ENCODE measurements around the gene TCF7L1.

TCF7L1 gene

DNA sequence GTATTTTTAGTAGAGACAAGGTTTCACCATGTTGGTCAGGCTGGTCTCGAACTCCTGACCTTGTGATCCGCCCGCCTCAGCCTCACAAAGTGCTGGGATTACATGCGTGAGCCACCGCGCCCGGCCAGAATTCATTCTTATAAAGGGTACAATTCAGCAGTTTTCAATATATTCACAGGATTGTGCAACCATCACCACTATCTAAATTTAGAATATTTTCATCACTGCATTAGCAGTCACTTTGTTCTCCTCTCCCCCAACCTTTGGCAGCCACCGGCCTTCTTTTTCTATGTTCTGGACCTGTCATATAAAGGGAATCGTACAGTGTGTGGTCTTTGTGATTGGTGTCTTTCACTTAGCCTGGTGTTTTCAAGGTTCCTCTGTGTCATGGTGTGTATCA, 40.7 kb downstream of the TCF7L1 start:
- Histone ChIP-seq H3K9me2 (replicated peaks; ENCODE audit: insufficient read depth, low read length) (no peaks in the 10 kb centered on the region), H3K4me1 (ENCODE audit: low read length) (no peaks in the 10 kb centered on the region), H3K27me3 (replicated peaks; ENCODE audit: insufficient read depth, low read length) (no peaks in the 10 kb centered on the region), H3K4me2 (ENCODE audit: low read depth, low read length) (no peak overlapping the region), H4K20me1 (ENCODE audit: insufficient read depth, low read length) (no peaks in the 10 kb centered on the region), H3K36me3 (replicated peaks; ENCODE audit: insufficient read depth, low read length) (no peaks in the 10 kb centered on the region), H3K79me2 (ENCODE audit: low read length) (no peaks in the 10 kb centered on the region), H3K9me3 (replicated peaks; ENCODE audit: insufficient read depth, low read length) (no peaks in the 10 kb centered on the region), H3K4me3 (ENCODE audit: low read length) (no peak overlapping the region), H3F3A (ENCODE audit: insufficient read depth, low read length) (no peaks in the 10 kb centered on the region), H3K27ac (ENCODE audit: low read length) (no peak overlapping the region), H2AFZ (ENCODE audit: low read length) (no peak overlapping the region), H3K9ac (ENCODE audit: low read length) (no peak overlapping the region)
- no peak for DNase-seq
- TF ChIP-seq EZH2 (optimal IDR thresholded peaks at IDR 0.05; ENCODE audit: low read depth, low read length) (no peak), EZH2phosphoT487 (IDR thresholded peaks at IDR 0.05; ENCODE audit: low read length) (no peak)
- TF ChIP-seq, protein P1, sequence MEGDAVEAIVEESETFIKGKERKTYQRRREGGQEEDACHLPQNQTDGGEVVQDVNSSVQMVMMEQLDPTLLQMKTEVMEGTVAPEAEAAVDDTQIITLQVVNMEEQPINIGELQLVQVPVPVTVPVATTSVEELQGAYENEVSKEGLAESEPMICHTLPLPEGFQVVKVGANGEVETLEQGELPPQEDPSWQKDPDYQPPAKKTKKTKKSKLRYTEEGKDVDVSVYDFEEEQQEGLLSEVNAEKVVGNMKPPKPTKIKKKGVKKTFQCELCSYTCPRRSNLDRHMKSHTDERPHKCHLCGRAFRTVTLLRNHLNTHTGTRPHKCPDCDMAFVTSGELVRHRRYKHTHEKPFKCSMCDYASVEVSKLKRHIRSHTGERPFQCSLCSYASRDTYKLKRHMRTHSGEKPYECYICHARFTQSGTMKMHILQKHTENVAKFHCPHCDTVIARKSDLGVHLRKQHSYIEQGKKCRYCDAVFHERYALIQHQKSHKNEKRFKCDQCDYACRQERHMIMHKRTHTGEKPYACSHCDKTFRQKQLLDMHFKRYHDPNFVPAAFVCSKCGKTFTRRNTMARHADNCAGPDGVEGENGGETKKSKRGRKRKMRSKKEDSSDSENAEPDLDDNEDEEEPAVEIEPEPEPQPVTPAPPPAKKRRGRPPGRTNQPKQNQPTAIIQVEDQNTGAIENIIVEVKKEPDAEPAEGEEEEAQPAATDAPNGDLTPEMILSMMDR (IDR thresholded peaks at IDR 0.05; ENCODE audit: low read length) = no peak

DNA sequence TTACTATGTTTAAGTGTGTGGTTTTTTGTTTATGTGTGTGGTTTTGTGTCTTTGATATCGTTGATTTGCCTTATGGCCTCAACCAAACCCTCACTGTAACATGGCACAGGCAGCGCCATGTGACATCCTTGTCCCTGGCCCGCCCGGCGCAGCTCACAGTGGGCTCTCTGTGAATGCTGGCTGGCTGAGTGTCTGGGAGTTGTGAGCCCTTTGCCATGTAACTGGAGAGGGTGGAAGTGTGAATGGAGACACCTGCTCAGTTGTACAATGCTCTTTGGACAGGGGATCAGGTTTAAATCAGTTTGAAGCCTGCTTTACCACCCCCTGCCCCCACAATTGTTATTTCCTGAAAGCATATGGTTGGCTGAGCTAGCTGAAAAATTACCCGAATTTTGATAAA, 41.8 kb downstream of the TCF7L1 start:
- Histone ChIP-seq H3K9me2 (replicated peaks; ENCODE audit: insufficient read depth, low read length) (no peaks in the 10 kb centered on the region), H3K36me3 (replicated peaks; ENCODE audit: insufficient read depth, low read length) (no peaks in the 10 kb centered on the region), H3K27me3 (replicated peaks; ENCODE audit: insufficient read depth, low read length) (no peaks in the 10 kb centered on the region), H3K4me1 (ENCODE audit: low read length) (no peaks in the 10 kb centered on the region), H3K9ac (ENCODE audit: low read length) (no peak overlapping the region), H3F3A (ENCODE audit: insufficient read depth, low read length) (no peaks in the 10 kb centered on the region), H3K4me2 (ENCODE audit: low read depth, low read length) (no peak overlapping the region), H3K79me2 (ENCODE audit: low read length) (no peaks in the 10 kb centered on the region), H2AFZ (ENCODE audit: low read length) (no peak overlapping the region), H3K27ac (ENCODE audit: low read length) (no peak overlapping the region), H4K20me1 (ENCODE audit: insufficient read depth, low read length) (no peaks in the 10 kb centered on the region), H3K4me3 (ENCODE audit: low read length) (no peak overlapping the region), H3K9me3 (replicated peaks; ENCODE audit: insufficient read depth, low read length) (no peaks in the 10 kb centered on the region)
- TF ChIP-seq, protein P1 (IDR thresholded peaks at IDR 0.05; ENCODE audit: low read length) = no peak
- TF ChIP-seq EZH2 (optimal IDR thresholded peaks at IDR 0.05; ENCODE audit: low read depth, low read length) = no peak
- TF ChIP-seq EZH2phosphoT487 (IDR thresholded peaks at IDR 0.05; ENCODE audit: low read length) = no peak
- DNase-seq = no peak

DNA sequence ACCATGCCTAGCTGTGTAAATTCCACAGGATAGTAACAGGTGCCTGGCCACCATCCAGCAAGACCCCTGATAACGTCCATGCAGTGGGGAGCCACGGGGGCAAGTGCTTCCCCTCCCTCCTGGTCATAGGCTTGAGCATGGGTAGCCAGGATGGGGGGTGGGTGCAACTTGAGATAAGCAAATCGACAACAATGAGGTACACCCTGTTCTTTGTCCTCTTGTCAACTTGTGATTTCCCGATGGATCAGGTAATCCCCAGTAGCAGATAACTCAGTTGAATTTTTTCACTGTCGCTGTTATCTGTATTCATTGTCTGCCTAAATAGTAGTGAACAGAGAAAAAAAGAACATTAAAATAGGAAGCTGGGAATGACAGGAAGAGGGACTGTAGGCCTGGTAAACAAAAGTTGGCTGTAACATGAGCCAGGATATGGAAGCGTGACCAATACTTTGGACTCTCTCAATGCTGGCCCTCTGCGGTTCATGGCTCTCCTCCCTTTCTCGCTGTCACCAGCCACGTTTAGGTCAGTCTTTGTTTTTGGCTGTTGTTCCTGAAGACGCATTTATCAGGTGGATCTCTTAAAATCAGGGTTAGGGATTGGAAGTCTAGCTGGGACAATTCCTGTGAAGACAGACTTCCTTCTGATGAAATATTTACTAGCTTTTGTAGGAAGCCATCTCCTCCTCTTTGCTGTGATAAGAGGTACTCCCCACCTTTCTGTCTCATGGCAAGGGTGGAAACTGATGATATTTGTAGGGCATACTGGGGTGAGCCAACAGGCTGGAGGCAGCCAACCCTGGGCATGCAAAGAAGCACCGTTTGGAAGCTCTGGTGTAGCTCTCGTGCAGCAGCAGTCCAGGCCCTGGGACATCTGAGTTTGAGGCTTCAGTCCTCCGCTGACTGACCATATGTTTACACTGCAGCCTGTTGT, 42.4 kb downstream of the TCF7L1 start:
- no peak overlapping the region for H3K4me3 ChIP-seq (ENCODE audit: low read length)
- H3K4me1 ChIP-seq (ENCODE audit: low read length) = no peaks in the 10 kb centered on the region
- no peaks in the 10 kb centered on the region for H3K27me3 ChIP-seq (replicated peaks; ENCODE audit: insufficient read depth, low read length)
- H3K9me2 ChIP-seq (replicated peaks; ENCODE audit: insufficient read depth, low read length) = no peaks in the 10 kb centered on the region
- DNase-seq = no peak
- no peaks in the 10 kb centered on the region for H3F3A ChIP-seq (ENCODE audit: insufficient read depth, low read length)
- H4K20me1 ChIP-seq (ENCODE audit: insufficient read depth, low read length) = no peaks in the 10 kb centered on the region
- TF ChIP-seq EZH2 (optimal IDR thresholded peaks at IDR 0.05; ENCODE audit: low read depth, low read length) (no peak), EZH2phosphoT487 (IDR thresholded peaks at IDR 0.05; ENCODE audit: low read length) (no peak)
- H3K27ac ChIP-seq (ENCODE audit: low read length) = no peak overlapping the region
- no peak overlapping the region for H2AFZ ChIP-seq (ENCODE audit: low read length)
- H3K9me3 ChIP-seq (replicated peaks; ENCODE audit: insufficient read depth, low read length) = no peaks in the 10 kb centered on the region
- H3K9ac ChIP-seq (ENCODE audit: low read length) = no peak overlapping the region
- no peaks in the 10 kb centered on the region for H3K36me3 ChIP-seq (replicated peaks; ENCODE audit: insufficient read depth, low read length)
- no peak overlapping the region for H3K4me2 ChIP-seq (ENCODE audit: low read depth, low read length)
- no peaks in the 10 kb centered on the region for H3K79me2 ChIP-seq (ENCODE audit: low read length)

Data from MM.1S (cell line).